Immature natural killer cell (primary cell): ENCODE data around the gene PSMG3. TPM values are rescaled to one million over a fixed set of nuclear protein-coding genes. Genes with fewer than 3 reads are reported as not detected.
A peak's percentile ranks its signal among the peaks of the same experiment; 100 is the strongest.

Experiments
- DNase-seq, 3 donors: peaks; one replicate each; pipeline ENCODE4 v3.0.0; 2022; ENCODE audit warnings: mixed read lengths in 1 of 3
- H3K27ac Mint-ChIP-seq, 6 donors: one replicate each; pipeline ENCODE4 v1.8.0; 2020; ENCODE audit warnings: mixed read lengths in 6 of 6, mild to moderate bottlenecking in 5 of 6, inconsistent platforms in 4 of 6, moderate library complexity in 3 of 6
- H3K27me3 Mint-ChIP-seq, 3 donors: one replicate each; pipeline ENCODE4 v1.8.0; 2020 to 2021; ENCODE audit warnings: low read depth in 3 of 3, mild to moderate bottlenecking in 3 of 3, mixed read lengths in 3 of 3, moderate library complexity in 3 of 3, inconsistent platforms in 1 of 3
- H3K36me3 Mint-ChIP-seq, 3 donors: one replicate each; pipeline ENCODE4 v1.8.0; 2020; ENCODE audit warnings: mixed read lengths in 3 of 3, inconsistent platforms in 2 of 3, mild to moderate bottlenecking in 2 of 3
- H3K4me1 Mint-ChIP-seq, 2 donors: one replicate each; pipeline ENCODE4 v1.8.0; 2020; ENCODE audit warnings: inconsistent platforms in 2 of 2, mild to moderate bottlenecking in 2 of 2, mixed read lengths in 2 of 2, moderate library complexity in 1 of 2
- H3K4me3 Mint-ChIP-seq, 5 donors: one replicate each; pipeline ENCODE4 v1.8.0; 2020; ENCODE audit warnings: mild to moderate bottlenecking in 5 of 5, mixed read lengths in 5 of 5, inconsistent platforms in 3 of 5, moderate library complexity in 3 of 5
- H3K9me3 Mint-ChIP-seq, 6 donors: one replicate each; pipeline ENCODE4 v1.8.0; 2020; ENCODE audit warnings: mild to moderate bottlenecking in 6 of 6, mixed read lengths in 6 of 6, inconsistent platforms in 4 of 6, moderate library complexity in 3 of 6
- polyA plus RNA-seq, 3 donors: library from polyadenylated mRNA; unstranded; fragments of 300-500 nt; fragmentation: Illumina TruSeq; gene quantifications; one replicate each; pipeline ENCODE4 v1.2.3, GENCODE V29; 2021

Gene PSMG3
- polyA plus RNA-seq, 3 donors from 2014 or later, result 56.3 to 71.0 (median 61.9) TPM

DNA sequence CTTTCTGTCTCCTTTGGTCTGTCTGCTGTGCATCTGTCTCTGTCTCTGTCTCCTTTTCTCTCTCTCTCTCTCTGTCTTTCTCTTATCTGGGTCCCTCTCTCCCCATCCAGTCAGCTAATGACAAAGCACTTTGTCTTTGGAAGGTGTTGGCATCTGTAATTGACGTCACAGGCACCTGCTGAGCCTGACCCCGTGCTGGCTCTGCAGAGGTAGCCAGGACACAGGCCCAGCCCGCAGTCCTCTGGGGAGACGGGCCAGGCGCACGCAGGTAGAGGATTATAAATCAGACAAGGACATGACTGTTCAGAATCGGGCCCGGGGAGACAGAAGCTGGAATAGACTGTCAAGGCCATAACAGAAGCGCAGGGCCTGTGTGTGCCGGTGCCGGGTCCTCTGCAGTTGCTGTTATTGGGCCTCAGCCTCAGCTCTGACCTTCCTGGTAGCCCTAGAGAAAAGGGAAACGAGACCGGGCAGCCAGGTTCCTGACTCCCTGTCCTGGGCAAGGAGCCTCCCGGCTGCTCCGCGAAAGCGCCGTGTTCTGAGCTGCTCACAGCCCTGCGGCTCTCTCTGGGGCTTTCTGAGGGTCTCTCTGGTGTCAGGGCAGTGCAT, 10.7 kb upstream of the PSMG3 start:
- H3K4me1 Mint-ChIP-seq, result peaks cover 5 to 11% of the 10 kb centered on the region in 2 donors
- no peak overlapping the region for H3K4me3 Mint-ChIP-seq
- peaks cover 0 to 11% (median 4%) of the 10 kb centered on the region in 3 donors for H3K36me3 Mint-ChIP-seq
- peak overlapping the region in 2 of 6 donors; percentile 43 to 75 for H3K27ac Mint-ChIP-seq
- no peak for DNase-seq
- no peaks in the 10 kb centered on the region for H3K9me3 Mint-ChIP-seq
- H3K27me3 Mint-ChIP-seq, result peaks cover 0 to 3% (median 0%) of the 10 kb centered on the region in 3 donors

GRCh38 chr7:1579481-1580421, 9.9 kb upstream of the PSMG3 start:
- Mint-ChIP-seq H3K36me3 (peaks cover 0 to 9% (median under 1%) of the 10 kb centered on the region in 3 donors), H3K27me3 (peaks cover 0 to 3% (median 0%) of the 10 kb centered on the region in 3 donors), H3K4me1 (peaks cover 5 to 11% of the 10 kb centered on the region in 2 donors)

GRCh38 chr7:1578513-1578912, 8.7 kb upstream of the PSMG3 start:
- peaks cover 5 to 11% of the 10 kb centered on the region in 2 donors for H3K4me1 Mint-ChIP-seq
- H3K27ac Mint-ChIP-seq, result no peak overlapping the region
- DNase-seq, result no peak
- no peaks in the 10 kb centered on the region for H3K9me3 Mint-ChIP-seq
- peaks cover 0 to 8% (median 0%) of the 10 kb centered on the region in 3 donors for H3K36me3 Mint-ChIP-seq
- H3K4me3 Mint-ChIP-seq, result no peak overlapping the region
- H3K27me3 Mint-ChIP-seq, result peaks cover 0 to 3% (median 0%) of the 10 kb centered on the region in 3 donors

More at GRCh38 chr7:1579481-1580421, 9.9 kb upstream of the PSMG3 start:
- Mint-ChIP-seq H3K9me3 (no peaks in the 10 kb centered on the region), H3K4me3 (peak overlapping the region in 1 of 5 donors; percentile 2), H3K27ac (peak overlapping the region in 3 of 6 donors; percentile 43 to 67 (median 47))
- peak; percentile 60 to 67 (median 60) for DNase-seq

DNA sequence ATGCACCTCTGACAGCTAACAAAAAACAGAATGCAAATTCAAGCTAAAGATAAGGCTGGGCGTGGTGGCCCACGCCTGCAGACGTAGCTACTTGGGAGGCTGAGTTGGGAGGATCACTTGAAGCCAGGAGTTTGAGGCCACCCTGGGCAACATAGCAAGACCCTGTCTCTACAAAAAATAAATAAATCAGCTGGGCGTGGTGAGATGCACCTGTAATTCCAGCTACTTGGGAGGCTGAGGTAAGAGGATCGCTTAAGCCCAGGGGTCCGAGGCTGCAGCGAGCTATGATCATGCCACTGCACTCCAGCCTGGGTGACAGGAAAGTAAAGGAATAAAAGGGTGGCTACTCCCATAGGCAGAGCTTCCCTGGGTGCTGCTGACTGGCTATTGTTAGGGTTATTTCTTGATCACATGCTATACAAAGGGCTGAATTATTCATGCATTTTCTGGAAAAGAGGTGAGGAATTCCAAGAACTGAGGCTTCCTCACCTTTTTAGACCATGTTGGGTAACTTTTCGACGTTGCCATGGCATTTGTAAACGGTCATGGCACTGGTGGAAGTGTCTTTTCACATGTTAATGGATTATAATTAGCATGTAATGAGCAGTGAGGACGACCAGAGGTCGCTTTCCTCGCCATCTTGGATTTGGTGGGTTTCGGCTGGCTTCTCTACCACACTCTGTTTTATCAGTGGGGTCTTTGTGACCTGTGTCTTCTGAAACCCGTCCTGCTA, 6.9 kb upstream of the PSMG3 start:
- Mint-ChIP-seq H3K4me3 (no peak overlapping the region), H3K9me3 (no peaks in the 10 kb centered on the region), H3K27me3 (peaks cover 0 to 5% (median 0%) of the 10 kb centered on the region in 3 donors), H3K36me3 (peaks cover 0 to 8% (median 0%) of the 10 kb centered on the region in 3 donors), H3K27ac (no peak overlapping the region), H3K4me1 (peaks cover 11 to 22% of the 10 kb centered on the region in 2 donors)
- DNase-seq, result no peak

- Mint-ChIP-seq H3K4me1 (peaks cover 17 to 26% of the 10 kb centered on the region in 2 donors), H3K4me3 (no peak overlapping the region), H3K27ac (no peak overlapping the region), H3K27me3 (peaks cover 0 to 5% (median 0%) of the 10 kb centered on the region in 3 donors), H3K36me3 (peaks cover 0 to 8% (median 0%) of the 10 kb centered on the region in 3 donors), H3K9me3 (no peaks in the 10 kb centered on the region)
- DNase-seq, result no peak
Observed at GRCh38 chr7:1575809-1576208, 6.0 kb upstream of the PSMG3 start.

DNA sequence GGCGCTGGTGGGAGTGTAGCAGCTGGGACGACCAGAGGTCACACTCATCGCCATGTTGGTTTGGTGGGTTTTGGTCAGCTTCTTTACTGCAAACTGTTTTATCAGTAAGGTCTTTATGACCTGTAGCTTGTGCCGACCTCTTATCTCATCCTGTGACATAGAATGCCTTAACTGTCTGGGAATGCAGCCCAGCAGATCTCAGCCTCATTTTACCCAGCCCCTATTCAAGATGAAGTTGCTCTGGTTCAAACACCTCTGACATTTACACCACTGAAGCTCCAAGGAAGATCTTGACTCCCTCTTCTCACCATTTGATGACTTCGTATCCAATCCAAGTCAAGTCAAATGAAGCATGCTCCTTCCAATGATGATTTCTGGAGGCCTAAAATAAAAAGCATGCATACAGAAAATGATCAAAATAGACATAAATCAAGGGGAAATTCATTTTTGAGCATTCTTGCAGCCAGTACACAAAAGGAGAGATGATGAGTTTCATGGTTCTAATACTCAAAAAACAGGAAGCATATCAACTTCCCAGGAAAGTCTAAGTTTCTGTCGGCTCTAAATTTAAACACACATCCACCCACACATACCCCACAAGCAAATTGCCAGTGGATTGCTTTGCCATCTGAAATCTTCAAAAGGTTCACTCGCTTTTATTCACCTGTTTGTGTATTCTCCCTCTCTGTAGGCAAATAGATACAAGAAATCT, 2.4 kb upstream of the PSMG3 start:
- Mint-ChIP-seq H3K9me3 (no peaks in the 10 kb centered on the region), H3K4me3 (peak overlapping the region in 4 of 5 donors; percentile 42 to 87 (median 67)), H3K27ac (peak overlapping the region in 5 of 6 donors; percentile 20 to 59 (median 48)), H3K27me3 (peaks cover 2 to 12% (median 4%) of the 10 kb centered on the region in 3 donors), H3K4me1 (peaks cover 26 to 29% of the 10 kb centered on the region in 2 donors), H3K36me3 (no peaks in the 10 kb centered on the region)
- no peak for DNase-seq

GRCh38 chr7:1569440-1569832, 396 bp downstream of the PSMG3 start:
- Mint-ChIP-seq H3K4me3 (peak overlapping the region; percentile 81 to 88 (median 87)), H3K4me1 (peaks cover 26 to 29% of the 10 kb centered on the region in 2 donors), H3K9me3 (no peaks in the 10 kb centered on the region), H3K27me3 (peaks cover 2 to 12% (median 6%) of the 10 kb centered on the region in 3 donors), H3K36me3 (no peaks in the 10 kb centered on the region), H3K27ac (peak overlapping the region; percentile 86 to 91 (median 90))
- no peak for DNase-seq

- Mint-ChIP-seq H3K36me3 (no peaks in the 10 kb centered on the region), H3K4me1 (peaks cover 26 to 29% of the 10 kb centered on the region in 2 donors), H3K27me3 (peaks cover 2 to 12% (median 6%) of the 10 kb centered on the region in 3 donors), H3K9me3 (no peaks in the 10 kb centered on the region), H3K27ac (peak overlapping the region; percentile 86 to 91 (median 90)), H3K4me3 (peak overlapping the region; percentile 81 to 88 (median 87))
- DNase-seq, result peak; percentile 36 to 53 (median 48)
Observed at GRCh38 chr7:1569016-1569415, 816 bp downstream of the PSMG3 start.

DNA sequence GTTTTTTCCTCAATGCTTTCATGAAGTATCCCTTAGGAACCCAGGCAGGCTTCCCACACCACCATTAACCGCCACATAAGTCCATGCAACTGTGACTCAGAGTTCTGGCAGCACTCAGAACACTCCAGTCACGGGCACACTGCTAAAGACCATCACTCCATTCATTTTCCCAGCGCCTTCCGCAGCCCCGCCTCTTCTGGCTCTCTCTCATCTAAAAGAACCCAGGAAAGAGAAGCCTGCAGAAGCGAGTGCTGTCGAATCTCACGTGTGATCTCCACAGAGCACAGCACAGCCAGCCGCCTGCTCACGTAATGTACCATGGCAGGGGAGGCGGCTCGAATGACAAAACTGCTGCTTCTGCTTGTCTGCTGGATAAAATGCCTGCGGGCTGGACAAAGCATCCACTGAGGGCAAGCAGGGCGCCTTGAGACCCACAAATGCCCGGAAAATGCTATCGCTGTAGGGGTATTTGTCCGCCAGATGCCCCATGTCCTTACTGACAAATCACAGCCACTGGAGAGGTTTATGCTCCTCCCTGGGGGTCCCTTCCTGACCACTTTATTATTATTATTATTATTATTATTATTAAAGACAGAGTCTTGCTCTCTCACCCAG, 1.8 kb downstream of the PSMG3 start:
- Mint-ChIP-seq H3K9me3 (no peaks in the 10 kb centered on the region), H3K4me1 (peaks cover 26 to 29% of the 10 kb centered on the region in 2 donors), H3K27ac (peak overlapping the region in 2 of 6 donors; percentile 10 to 90), H3K36me3 (no peaks in the 10 kb centered on the region), H3K27me3 (peaks cover 2 to 12% (median 6%) of the 10 kb centered on the region in 3 donors), H3K4me3 (peak overlapping the region in 3 of 5 donors; percentile 25 to 60 (median 33))
- DNase-seq, result no peak

DNA sequence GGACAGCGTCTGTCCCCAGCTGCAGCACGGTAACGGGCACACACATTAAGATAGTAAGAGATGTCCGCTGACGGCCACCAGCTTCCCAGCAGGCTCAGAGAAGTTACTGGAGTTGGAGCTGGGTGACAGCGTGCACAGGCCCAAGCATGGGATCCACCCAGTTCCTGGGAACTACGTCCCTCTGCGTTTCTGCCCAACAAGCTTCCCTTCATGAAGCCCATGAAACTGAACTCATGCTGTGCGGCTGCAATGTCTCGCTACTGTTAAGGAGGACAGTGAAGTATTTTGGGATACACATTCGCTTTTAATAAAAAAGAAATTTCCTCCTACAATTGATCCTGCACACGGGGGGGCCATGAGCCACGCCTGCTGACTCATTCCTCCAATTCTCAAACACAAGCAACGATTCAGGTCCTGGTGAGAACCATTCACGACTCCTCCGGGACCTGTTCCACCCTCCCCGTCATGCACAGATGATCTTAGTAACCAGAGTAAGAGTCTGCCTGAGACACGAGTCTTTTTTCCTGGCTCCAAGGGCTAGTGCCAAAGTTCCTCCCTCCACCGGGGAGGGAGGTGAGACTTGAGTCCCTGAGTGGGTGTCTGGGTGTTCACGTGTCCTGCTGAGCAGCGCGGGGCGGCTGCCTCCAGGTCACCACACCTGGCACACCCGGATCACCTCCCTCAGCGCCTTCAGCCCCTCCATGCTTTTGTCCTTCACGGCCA, 2.6 kb downstream of the PSMG3 start:
- DNase-seq, result no peak
- Mint-ChIP-seq H3K9me3 (no peaks in the 10 kb centered on the region), H3K4me3 (peak overlapping the region in 1 of 5 donors; percentile 6), H3K36me3 (no peaks in the 10 kb centered on the region), H3K27me3 (peaks cover 2 to 12% (median 6%) of the 10 kb centered on the region in 3 donors), H3K4me1 (peaks cover 19 to 28% of the 10 kb centered on the region in 2 donors), H3K27ac (peak overlapping the region in 1 of 6 donors; percentile 37)

DNA sequence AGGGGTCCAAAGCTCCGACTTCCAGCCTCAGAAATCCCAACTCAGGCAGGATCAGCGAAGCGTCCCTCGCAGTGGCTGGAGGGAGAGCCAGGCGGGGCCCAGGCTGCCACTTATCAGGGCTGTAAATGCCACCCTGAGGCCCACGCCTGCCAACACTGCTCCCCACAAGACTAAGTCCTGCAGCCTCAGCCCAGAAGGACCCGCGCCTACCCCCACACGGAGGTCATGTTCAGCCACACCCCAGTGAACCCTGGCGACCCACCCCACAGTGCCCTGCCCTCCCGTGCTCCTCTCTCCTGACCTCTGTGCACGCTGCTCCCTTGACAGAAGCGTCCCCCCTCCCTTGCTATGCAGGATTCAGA, 3.2 kb downstream of the PSMG3 start:
- Mint-ChIP-seq H3K9me3 (no peaks in the 10 kb centered on the region), H3K4me1 (peaks cover 16 to 23% of the 10 kb centered on the region in 2 donors), H3K36me3 (no peaks in the 10 kb centered on the region), H3K27me3 (peaks cover 2 to 10% (median 6%) of the 10 kb centered on the region in 3 donors), H3K27ac (no peak overlapping the region), H3K4me3 (no peak overlapping the region)
- DNase-seq, result no peak

DNA sequence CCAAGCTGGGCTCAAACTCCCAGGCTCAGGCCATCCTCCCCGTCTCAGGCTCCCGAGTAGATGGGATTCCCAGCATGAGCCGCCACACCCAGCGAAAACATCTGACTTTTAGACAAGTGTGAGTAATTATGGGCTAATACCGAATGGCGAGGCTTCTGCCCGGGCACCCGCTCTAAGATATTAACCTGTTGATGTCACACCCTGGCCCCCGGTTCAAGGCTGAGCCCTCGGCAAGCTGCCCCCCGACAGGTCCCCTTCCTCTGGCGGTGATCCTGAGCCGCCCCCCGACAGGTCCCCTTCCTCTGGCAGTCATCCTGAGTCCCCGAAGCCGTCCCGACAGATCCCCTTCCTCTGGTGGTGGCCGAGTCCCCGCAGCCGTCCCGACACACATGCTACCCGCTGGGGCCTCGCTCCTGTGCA, 5.2 kb downstream of the PSMG3 start:
- Mint-ChIP-seq H3K36me3 (no peaks in the 10 kb centered on the region), H3K4me3 (no peak overlapping the region), H3K27me3 (peaks cover 2 to 8% (median 6%) of the 10 kb centered on the region in 3 donors), H3K27ac (no peak overlapping the region), H3K9me3 (no peaks in the 10 kb centered on the region), H3K4me1 (peaks cover 10 to 14% of the 10 kb centered on the region in 2 donors)
- DNase-seq, result no peak
